Measurements from ENCODE around the gene TIMM8A.
"Not testable (repeated sequence)": the region's sequence is repeated elsewhere in the genome, so short reads cannot be mapped to it uniquely, and the experiment has no call there.

TIMM8A gene

DNA sequence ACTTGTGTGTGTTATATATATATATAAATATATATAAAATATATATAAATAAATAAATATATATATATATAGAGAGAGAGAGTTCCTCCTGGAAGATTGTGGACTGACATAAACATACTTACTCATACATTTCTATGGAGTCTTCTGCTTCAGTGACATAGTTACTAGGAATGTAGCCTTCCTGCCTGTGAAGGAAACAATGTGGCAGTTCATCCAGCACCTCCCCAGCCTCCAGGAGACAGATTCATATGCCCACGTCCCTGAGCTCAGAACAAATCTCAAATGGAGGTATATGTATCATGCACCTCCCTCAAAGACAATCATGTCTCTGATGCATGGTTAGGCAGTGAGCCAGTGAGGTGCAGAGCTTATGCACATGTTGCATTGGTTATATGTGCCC lies 11.4 kb upstream of the TIMM8A start:
- DNase-seq: no peak

DNA sequence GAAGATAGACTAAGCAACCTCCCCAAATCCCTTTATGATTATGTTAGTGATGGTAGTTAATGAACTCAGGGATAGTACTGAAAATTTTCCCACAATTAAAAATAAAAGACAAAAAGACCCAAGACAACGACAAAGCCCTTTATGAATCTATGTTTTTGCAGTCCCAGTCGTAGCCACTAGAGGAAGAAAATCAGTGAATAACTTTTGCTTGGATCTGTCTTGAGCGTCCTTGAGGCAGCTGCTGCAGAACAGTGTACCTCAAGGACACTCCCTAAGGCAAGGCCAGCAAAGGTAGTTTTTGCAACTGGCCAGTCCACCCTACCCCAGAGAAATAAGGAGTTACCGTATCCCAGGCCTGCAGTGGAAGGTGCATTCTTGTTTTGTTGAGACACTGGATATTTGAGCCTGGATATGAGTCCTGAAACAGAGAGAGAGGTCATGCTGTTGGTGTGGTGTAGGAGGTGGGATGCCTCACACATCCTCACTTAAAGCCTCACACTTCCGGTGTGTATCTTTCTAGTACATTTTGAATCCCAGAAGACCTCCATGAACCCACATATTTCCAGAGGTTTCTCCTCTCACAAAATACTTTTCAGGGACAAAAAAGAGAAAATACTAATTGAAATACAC lies 8.7 kb upstream of the TIMM8A start:
- no peak for DNase-seq

DNA sequence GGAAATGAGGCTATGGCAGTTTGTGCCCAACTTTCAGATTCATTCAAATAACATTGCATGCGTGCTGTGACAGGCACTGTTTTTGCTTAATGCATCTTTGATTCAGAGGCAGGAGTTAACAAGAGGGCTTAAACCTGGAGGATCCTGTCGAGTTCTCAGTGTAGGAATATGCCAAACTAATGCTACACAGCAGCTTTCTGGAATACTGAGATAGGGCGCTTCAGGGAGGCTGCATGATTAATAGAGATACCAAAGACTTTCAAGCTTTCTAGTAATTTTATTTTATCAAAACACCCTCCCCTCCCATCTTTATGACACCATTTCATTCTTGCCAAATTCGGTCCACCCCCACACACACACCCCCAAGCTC lies 636 bp upstream of the TIMM8A start:
- no peak for DNase-seq

DNA sequence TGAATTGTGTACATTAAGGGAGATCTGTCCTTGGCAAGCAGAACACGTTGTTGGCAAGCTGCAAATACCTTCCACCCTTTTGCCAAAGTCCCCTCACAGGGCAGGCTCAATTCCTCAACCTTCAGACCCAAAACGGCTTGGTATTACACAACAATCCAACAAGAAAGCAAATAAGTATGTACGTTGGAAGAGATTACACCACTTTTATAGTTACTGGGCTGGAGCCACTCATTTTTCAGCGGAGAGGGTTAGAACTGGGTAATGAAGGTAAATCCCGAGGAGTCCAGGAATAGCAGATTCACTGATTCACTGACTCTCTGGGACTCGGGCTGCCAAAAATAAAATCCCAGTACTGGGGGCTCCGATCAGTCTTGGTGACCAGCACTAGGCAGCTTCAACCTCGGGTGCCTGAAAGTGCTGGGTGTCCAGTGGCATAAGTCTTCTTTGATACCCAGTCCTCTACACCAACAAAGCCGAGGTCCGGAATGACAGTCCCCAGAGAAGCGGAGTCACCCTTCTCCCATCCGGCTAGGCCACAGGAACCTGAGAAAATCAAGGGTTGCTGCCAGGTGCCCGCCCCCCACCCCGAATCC lies 587 bp downstream of the TIMM8A start:
- no peak for DNase-seq

DNA sequence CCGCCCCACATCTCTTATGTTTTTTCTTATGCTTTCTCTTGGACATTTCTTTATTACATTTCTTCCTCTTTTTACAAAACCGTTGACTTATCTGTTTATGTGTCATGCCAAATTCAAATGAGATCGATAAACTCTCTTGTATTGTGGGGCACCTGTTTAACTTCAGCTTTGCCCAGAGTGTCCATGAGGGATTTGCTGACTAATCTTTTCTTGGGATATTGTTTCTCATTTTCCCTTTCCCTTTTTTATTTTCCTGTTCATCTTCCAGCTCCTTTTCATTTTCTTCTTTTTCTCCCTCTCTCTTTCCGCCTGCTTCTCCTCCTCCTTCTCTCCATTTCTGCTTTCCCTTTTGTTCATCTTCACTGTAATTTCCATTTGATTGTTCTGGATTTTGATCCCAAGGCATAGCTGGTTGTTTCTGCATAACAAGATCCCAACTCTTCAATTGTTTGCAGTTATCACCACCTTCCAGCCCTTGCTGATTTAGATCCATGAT lies 10.7 kb downstream of the TIMM8A start:
- no peak for DNase-seq

DNA sequence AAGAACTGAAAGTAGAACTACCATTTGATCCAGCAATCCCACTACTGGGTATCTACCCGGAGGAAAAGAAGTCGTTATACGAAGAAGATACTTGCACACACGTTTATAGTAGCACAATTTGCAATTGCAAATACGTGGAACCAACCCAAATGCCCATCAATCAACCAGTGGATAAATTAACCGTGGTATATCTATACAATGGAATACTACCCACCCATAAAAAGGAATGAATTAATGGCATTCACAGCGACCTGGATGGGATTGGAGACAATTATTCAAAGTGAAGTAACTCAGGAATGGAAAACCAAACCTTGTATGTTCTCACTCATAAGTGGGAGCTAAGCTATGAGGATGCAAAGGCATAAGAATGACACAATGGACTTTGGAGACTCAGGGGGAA lies 14.2 kb downstream of the TIMM8A start:
- DNase-seq: not testable (repeated sequence)

DNA sequence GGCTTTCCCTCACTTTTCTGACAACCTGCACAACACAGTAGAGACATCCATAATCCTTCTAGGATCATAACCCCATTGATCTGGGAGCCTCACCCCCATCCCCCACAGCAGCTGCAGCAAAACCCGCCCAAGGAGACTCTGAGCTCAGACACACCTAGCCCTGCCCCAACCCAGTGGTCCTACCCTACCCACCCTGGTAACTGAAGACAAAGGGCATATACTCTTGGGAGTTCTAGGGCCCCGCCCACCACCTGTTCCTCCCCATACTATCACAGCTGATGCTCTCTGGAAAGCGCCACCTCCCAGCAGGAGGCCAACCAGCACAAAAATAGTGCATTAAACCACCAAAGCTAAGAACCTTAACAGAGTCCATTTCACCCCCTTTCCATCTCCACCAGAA lies 21.9 kb downstream of the TIMM8A start:
- not testable (repeated sequence) for DNase-seq

DNA sequence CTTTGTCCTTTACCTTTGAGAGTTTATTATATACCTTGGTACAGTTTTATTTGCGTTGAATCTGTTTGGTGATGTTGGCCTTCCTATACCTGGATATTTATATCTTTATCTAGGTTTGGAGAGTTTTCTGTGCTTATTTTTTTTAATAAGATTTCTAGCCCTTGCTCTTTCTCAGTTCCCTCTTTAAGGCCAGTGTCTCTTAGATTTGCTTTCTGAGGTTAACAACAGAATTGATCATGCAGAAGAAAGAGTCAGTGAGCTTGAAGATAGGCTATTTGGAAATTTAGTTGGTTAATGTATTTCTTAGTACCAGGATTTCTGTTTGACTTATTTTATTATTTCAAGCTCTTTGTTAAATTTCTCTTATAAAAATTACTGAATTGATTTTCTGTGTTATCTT lies 44.8 kb downstream of the TIMM8A start:
- no peak for DNase-seq

All from central memory CD4-positive, alpha-beta T cell (primary cell).